ENCODE measurements around the gene SURF6.
"Not testable (repeated sequence)": the region's sequence is repeated elsewhere in the genome, so short reads cannot be mapped to it uniquely, and the experiment has no call there.

The SURF6 gene

DNA sequence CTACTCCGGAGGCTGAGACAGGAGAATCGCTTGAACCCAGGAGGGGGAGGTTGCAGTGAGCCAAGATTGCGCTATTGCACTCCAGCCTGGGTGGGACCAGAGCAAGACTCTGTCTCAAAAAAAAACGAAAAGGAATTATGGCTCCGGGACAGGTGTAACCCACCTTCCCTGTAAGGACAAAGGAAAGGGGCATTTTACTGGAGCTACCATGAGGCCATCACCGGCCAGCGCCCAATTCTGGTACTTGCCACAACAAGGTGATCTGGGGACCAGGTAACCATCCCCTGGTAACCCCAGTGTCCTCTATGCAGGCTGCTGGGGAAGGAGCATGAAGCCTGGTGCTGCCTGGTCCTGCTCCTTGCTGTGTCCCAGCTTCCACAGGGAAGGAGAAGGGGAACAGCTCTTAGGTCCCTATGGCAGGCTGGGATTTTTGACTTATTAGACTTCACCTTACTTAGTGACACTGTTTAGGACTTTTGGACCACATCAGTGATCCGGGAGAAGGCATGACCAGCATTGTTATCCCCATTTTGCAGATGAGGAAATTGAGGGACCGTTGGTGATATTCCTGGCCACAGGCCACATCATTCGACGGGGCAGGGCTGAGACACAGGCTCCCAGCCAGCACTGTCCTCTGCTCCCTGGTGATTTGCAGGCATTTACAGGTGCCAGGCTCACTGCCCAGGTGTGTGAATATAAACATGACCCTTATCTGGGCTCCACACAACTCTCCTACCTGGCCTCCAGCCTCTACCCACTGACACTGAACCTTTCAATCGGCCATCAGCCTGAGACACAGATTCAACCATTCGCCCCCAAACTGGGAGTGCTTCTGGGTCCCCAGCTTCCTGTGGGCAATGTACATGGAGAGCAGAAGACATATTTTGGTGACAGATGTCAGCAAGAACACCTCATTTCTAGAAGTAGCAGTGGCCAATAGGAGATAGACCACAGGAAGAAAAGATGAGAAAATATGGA lies 34.4 kb downstream of the SURF6 start:
- no peak overlapping the region for H2AFZ ChIP-seq (ENCODE audit: low read length)
- no peak overlapping the region for H4K91ac ChIP-seq (ENCODE audit: low read depth, low read length, poor library complexity)
- no peak overlapping the region for H2BK120ac ChIP-seq (ENCODE audit: low read depth, low read length)
- H3K4me3 ChIP-seq (ENCODE audit: low read length in 2 of 2) = no peak overlapping the region
- H2AK5ac ChIP-seq (ENCODE audit: low read depth, low read length) = no peak overlapping the region
- H2BK12ac ChIP-seq (ENCODE audit: low read length) = no peak overlapping the region
- no peak overlapping the region for H3K4me2 ChIP-seq (ENCODE audit: insufficient read depth, low read length, poor library complexity, severe bottlenecking)
- H3K9me3 ChIP-seq (replicated peaks in 1 of 2; ENCODE audit: control insufficient read depth in 2 of 2, insufficient read depth in 1 of 2, low read depth in 1 of 2, low read length in 2 of 2) = peaks cover 0 to 2% of the 10 kb centered on the region in 2 donors
- H3K9ac ChIP-seq (ENCODE audit: low read depth, low read length, poor library complexity) = no peak overlapping the region
- no peak overlapping the region for H3K4ac ChIP-seq (ENCODE audit: low read length)
- H3K23ac ChIP-seq (ENCODE audit: low read depth, low read length, poor library complexity) = no peak overlapping the region
- H4K8ac ChIP-seq (ENCODE audit: low read depth, low read length) = no peak overlapping the region
- H3K36me3 ChIP-seq (replicated peaks in 1 of 2; ENCODE audit: control insufficient read depth in 2 of 2, insufficient read depth in 2 of 2, low read length in 2 of 2) = no peaks in the 10 kb centered on the region
- WGBS, 2 donors (ENCODE audit: extremely low coverage in 2 of 2, insufficient read length in 2 of 2, insufficient replicate concordance in 1 of 2) = no CpG with 5 or more reads among the region's 13 CpGs
- peaks cover 0 to 14% (median 2%) of the 10 kb centered on the region in 3 experiments for H3K27me3 ChIP-seq (ENCODE audit: control insufficient read depth in 3 of 3, insufficient read depth in 3 of 3, low read depth in 1 of 3, low read length in 3 of 3)
- H3K14ac ChIP-seq (ENCODE audit: low read length) = no peak overlapping the region
- no peak overlapping the region for H3K18ac ChIP-seq (ENCODE audit: low read length)
- no peak overlapping the region for H3K27ac ChIP-seq (replicated peaks; ENCODE audit: low read length)
- H2BK15ac ChIP-seq (ENCODE audit: low read length) = no peak overlapping the region
- DNase-seq (ENCODE audit: low spot score) = no peak
- H3K79me1 ChIP-seq (ENCODE audit: low read depth, low read length) = no peaks in the 10 kb centered on the region
- H2BK5ac ChIP-seq (ENCODE audit: low read length) = no peak overlapping the region
- peaks cover 0 to 1% of the 10 kb centered on the region in 2 donors for H3K4me1 ChIP-seq (ENCODE audit: control insufficient read depth in 2 of 2, insufficient read depth in 1 of 2, low read depth in 1 of 2, low read length in 2 of 2)

DNA sequence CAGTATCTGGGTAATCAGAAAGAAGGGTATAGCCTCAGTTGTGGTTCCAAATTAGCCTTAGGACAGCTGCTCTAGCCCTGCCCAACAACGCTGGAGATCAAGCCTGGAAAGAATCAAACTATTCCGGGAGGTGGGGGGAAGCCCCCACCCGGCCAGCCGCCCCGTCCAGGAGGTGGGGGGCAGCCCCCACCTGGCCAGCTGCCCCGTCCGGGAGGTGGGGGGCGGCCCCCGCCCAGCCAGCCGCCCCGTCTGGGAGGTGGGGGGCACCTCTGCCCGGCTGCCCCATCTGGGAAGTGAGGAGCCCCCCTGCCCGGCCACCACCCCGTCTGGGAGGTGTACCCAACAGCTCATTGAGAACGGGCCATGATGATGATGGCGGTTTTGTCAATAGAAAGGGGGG lies 36.0 kb downstream of the SURF6 start:
- H3K9ac ChIP-seq (ENCODE audit: low read depth, low read length, poor library complexity); H4K8ac ChIP-seq (ENCODE audit: low read depth, low read length); H3K9me3 ChIP-seq (replicated peaks in 1 of 2; ENCODE audit: control insufficient read depth in 2 of 2, insufficient read depth in 1 of 2, low read depth in 1 of 2, low read length in 2 of 2); H3K27ac ChIP-seq (replicated peaks; ENCODE audit: low read length); H2BK5ac ChIP-seq (ENCODE audit: low read length); H3K4me1 ChIP-seq (ENCODE audit: control insufficient read depth in 2 of 2, insufficient read depth in 1 of 2, low read depth in 1 of 2, low read length in 2 of 2); H4K91ac ChIP-seq (ENCODE audit: low read depth, low read length, poor library complexity); H2BK12ac ChIP-seq (ENCODE audit: low read length); H2BK15ac ChIP-seq (ENCODE audit: low read length); H3K4me2 ChIP-seq (ENCODE audit: insufficient read depth, low read length, poor library complexity, severe bottlenecking); DNase-seq (ENCODE audit: low spot score); H3K18ac ChIP-seq (ENCODE audit: low read length); H3K4ac ChIP-seq (ENCODE audit: low read length); H3K36me3 ChIP-seq (replicated peaks in 1 of 2; ENCODE audit: control insufficient read depth in 2 of 2, insufficient read depth in 2 of 2, low read length in 2 of 2); H3K23ac ChIP-seq (ENCODE audit: low read depth, low read length, poor library complexity); H2AK5ac ChIP-seq (ENCODE audit: low read depth, low read length); H3K4me3 ChIP-seq (ENCODE audit: low read length in 2 of 2); H2AFZ ChIP-seq (ENCODE audit: low read length); H3K79me1 ChIP-seq (ENCODE audit: low read depth, low read length); H3K14ac ChIP-seq (ENCODE audit: low read length); H2BK120ac ChIP-seq (ENCODE audit: low read depth, low read length): not testable (repeated sequence)
- WGBS, 2 donors (ENCODE audit: extremely low coverage in 2 of 2, insufficient read length in 2 of 2, insufficient replicate concordance in 1 of 2) = no CpG with 5 or more reads among the region's 16 CpGs
- H3K27me3 ChIP-seq (ENCODE audit: control insufficient read depth in 3 of 3, insufficient read depth in 3 of 3, low read depth in 1 of 3, low read length in 3 of 3) = peaks cover 0 to 14% (median 2%) of the 10 kb centered on the region in 3 experiments

DNA sequence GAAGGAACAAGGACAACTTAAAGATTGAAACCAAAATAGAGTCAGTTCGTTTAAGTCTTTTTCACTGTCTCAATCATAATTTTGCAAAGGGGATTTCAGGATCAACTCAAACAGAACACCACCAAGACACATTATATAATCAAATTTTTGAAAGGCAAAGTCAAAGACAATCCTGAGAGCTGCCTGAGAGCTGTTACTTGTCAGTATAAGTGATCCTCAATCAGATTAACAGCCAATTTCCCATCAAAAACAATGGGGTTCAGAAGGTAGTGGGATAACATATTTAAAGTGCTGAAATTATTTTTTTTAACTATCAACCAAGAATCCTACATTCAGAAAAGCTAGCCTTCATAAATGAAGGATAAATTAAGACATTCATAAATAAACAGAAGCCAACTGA lies 41.7 kb downstream of the SURF6 start:
- no peaks in the 10 kb centered on the region for H3K36me3 ChIP-seq (replicated peaks in 1 of 2; ENCODE audit: control insufficient read depth in 2 of 2, insufficient read depth in 2 of 2, low read length in 2 of 2)
- no peak overlapping the region for H4K91ac ChIP-seq (ENCODE audit: low read depth, low read length, poor library complexity)
- no peak for DNase-seq (ENCODE audit: low spot score)
- H2AFZ ChIP-seq (ENCODE audit: low read length) = no peak overlapping the region
- H3K9ac ChIP-seq (ENCODE audit: low read depth, low read length, poor library complexity) = no peak overlapping the region
- peaks cover 5 to 12% of the 10 kb centered on the region in 2 donors for H3K9me3 ChIP-seq (replicated peaks in 1 of 2; ENCODE audit: control insufficient read depth in 2 of 2, insufficient read depth in 1 of 2, low read depth in 1 of 2, low read length in 2 of 2)
- H3K4me2 ChIP-seq (ENCODE audit: insufficient read depth, low read length, poor library complexity, severe bottlenecking) = no peak overlapping the region
- H3K18ac ChIP-seq (ENCODE audit: low read length) = no peak overlapping the region
- H3K4me1 ChIP-seq (ENCODE audit: control insufficient read depth in 2 of 2, insufficient read depth in 1 of 2, low read depth in 1 of 2, low read length in 2 of 2) = no peaks in the 10 kb centered on the region
- H3K4ac ChIP-seq (ENCODE audit: low read length) = no peak overlapping the region
- H3K79me1 ChIP-seq (ENCODE audit: low read depth, low read length) = no peaks in the 10 kb centered on the region
- H3K27ac ChIP-seq (replicated peaks; ENCODE audit: low read length) = no peak overlapping the region
- H4K8ac ChIP-seq (ENCODE audit: low read depth, low read length) = no peak overlapping the region
- H3K23ac ChIP-seq (ENCODE audit: low read depth, low read length, poor library complexity) = no peak overlapping the region
- H2BK12ac ChIP-seq (ENCODE audit: low read length) = no peak overlapping the region
- no peak overlapping the region for H2BK120ac ChIP-seq (ENCODE audit: low read depth, low read length)
- no peak overlapping the region for H2BK5ac ChIP-seq (ENCODE audit: low read length)
- no CpG with 5 or more reads among the region's 1 CpG for WGBS, 2 donors (ENCODE audit: extremely low coverage in 2 of 2, insufficient read length in 2 of 2, insufficient replicate concordance in 1 of 2)
- no peak overlapping the region for H3K14ac ChIP-seq (ENCODE audit: low read length)
- H2BK15ac ChIP-seq (ENCODE audit: low read length) = no peak overlapping the region
- no peak overlapping the region for H2AK5ac ChIP-seq (ENCODE audit: low read depth, low read length)
- H3K27me3 ChIP-seq (ENCODE audit: control insufficient read depth in 3 of 3, insufficient read depth in 3 of 3, low read depth in 1 of 3, low read length in 3 of 3) = peaks cover 0 to 9% (median 0%) of the 10 kb centered on the region in 3 experiments
- H3K4me3 ChIP-seq (ENCODE audit: low read length in 2 of 2) = no peak overlapping the region

DNA sequence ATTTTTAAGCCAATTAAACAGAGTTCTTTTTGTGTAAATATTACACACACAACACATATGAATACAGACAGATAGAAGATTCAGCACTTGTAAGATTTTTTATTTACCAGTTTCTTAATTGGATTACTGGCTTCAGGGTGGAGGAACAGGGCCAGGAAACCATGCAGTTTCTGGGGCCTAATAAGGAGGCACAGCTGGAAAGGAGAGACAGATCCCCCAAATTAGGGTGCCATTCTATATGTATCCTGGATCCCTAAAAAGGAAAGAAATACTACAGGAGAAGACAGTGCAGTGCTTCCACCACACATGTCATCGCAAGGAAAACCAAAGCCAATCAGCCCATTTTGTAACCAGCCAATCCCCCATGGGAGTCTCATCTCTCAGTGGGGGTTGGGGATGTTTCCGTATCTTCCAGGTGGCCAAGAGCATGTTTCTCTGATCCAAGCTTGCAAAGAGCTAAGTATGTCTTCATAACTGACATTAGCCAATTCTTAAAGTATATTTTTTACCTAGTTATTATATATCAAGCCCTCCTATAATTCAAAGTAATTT lies 45.2 kb downstream of the SURF6 start:
- Histone ChIP-seq H2BK120ac (ENCODE audit: low read depth, low read length) (no peak overlapping the region), H2AK5ac (ENCODE audit: low read depth, low read length) (no peak overlapping the region), H3K27ac (replicated peaks; ENCODE audit: low read length) (no peak overlapping the region), H2BK15ac (ENCODE audit: low read length) (no peak overlapping the region), H2BK12ac (ENCODE audit: low read length) (no peak overlapping the region), H3K4ac (ENCODE audit: low read length) (no peak overlapping the region), H3K79me1 (ENCODE audit: low read depth, low read length) (no peaks in the 10 kb centered on the region), H3K23ac (ENCODE audit: low read depth, low read length, poor library complexity) (no peak overlapping the region), H3K36me3 (replicated peaks in 1 of 2; ENCODE audit: control insufficient read depth in 2 of 2, insufficient read depth in 2 of 2, low read length in 2 of 2) (no peaks in the 10 kb centered on the region), H2BK5ac (ENCODE audit: low read length) (no peak overlapping the region), H3K4me1 (ENCODE audit: control insufficient read depth in 2 of 2, insufficient read depth in 1 of 2, low read depth in 1 of 2, low read length in 2 of 2) (no peaks in the 10 kb centered on the region), H3K18ac (ENCODE audit: low read length) (no peak overlapping the region), H3K4me3 (ENCODE audit: low read length in 2 of 2) (no peak overlapping the region), H3K9ac (ENCODE audit: low read depth, low read length, poor library complexity) (no peak overlapping the region), H3K9me3 (replicated peaks in 1 of 2; ENCODE audit: control insufficient read depth in 2 of 2, insufficient read depth in 1 of 2, low read depth in 1 of 2, low read length in 2 of 2) (peaks cover 7 to 12% of the 10 kb centered on the region in 2 donors), H3K14ac (ENCODE audit: low read length) (no peak overlapping the region), H3K27me3 (ENCODE audit: control insufficient read depth in 3 of 3, insufficient read depth in 3 of 3, low read depth in 1 of 3, low read length in 3 of 3) (peaks cover 0 to 9% (median 0%) of the 10 kb centered on the region in 3 experiments), H4K8ac (ENCODE audit: low read depth, low read length) (no peak overlapping the region), H4K91ac (ENCODE audit: low read depth, low read length, poor library complexity) (no peak overlapping the region), H3K4me2 (ENCODE audit: insufficient read depth, low read length, poor library complexity, severe bottlenecking) (no peak overlapping the region), H2AFZ (ENCODE audit: low read length) (no peak overlapping the region)
- WGBS, 2 donors (ENCODE audit: extremely low coverage in 2 of 2, insufficient read length in 2 of 2, insufficient replicate concordance in 1 of 2) = no CpG with 5 or more reads among the region's 2 CpGs
- no peak for DNase-seq (ENCODE audit: low spot score)

Data from neuronal stem cell (in vitro differentiated cells).